HG03457 (cell line): Measurements from ENCODE around the gene ZSCAN31.
A peak's percentile ranks its signal among the peaks of the same experiment; 100 is the strongest.

Experiments
- ATAC-seq: cut with Tn5 transposase; IDR thresholded peaks from one replicate; pipeline ENCODE4 v1.9.1; 2021; ENCODE audit warnings: moderate number of reproducible peaks; ENCODE audit not compliant: unreplicated experiment

The ZSCAN31 gene

DNA sequence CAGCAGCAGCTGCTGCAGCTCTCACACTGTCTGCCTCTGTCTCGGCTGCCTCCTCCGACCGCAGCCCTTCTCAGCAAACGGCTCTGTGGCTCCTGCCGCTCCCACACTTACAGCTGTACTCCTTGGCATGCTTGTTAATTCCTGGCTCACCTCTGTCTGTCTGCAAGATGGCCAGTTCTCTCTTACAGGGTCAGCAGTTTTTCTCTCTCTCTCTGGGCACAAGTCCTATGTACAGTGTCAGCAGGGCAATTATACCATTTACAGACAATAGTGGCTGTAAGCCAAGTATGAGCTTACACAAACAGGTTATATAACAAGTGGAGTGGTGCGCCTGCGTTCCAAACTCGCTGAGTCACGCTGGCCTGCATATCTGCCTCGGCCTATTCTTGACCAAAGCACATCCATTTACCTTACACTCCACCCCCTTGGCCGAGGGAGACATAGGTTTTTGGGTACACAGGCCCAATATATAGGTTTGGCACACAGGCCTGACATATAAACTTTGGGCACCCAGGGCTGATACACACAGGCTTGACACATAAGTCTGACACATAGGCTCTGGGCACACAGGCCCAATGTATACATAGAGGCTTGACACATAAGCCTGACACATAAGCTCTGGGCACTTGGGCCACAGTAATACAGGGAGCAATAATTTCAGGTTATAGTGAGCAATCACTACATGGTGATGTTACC lies 18.2 kb upstream of the ZSCAN31 start:
- no peak for ATAC-seq

DNA sequence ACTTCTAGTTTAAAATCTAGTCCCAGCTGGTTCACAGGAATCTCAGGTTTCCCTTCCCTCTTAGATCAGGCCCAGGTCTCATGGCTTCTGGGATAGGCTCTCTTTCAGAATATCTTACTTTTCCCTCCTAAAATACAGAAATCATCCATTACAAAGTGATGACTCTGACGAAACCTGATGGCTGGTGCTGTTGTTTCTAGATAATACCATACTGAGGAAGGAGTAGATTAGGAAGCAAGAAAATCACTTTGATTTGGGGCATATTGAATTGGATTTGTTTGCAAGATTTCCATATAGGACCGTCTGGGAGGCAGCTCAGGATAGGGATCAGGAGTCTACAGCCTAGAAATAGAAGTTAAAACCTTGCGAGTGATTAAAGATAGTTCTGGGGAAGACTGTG lies 17.4 kb upstream of the ZSCAN31 start:
- ATAC-seq, result no peak

- ATAC-seq, result no peak
These were observed 15.6 kb upstream of the ZSCAN31 start for GRCh38 chr6:28351493-28351925.

GRCh38 chr6:28351087-28351486 lies 15.1 kb upstream of the ZSCAN31 start:
- ATAC-seq, result no peak

- peak; percentile 79 for ATAC-seq
These were observed 14.2 kb upstream of the ZSCAN31 start, which contains the start of gene ZKSCAN3 for GRCh38 chr6:28349892-28350737. Gene ZKSCAN3 (plus strand): TSS chr6:28349947. CDS start chr6:28359587, 9,640 bp downstream.

- ATAC-seq, result no peak
These were observed 13.5 kb upstream of the ZSCAN31 start for GRCh38 chr6:28349344-28349891.

DNA sequence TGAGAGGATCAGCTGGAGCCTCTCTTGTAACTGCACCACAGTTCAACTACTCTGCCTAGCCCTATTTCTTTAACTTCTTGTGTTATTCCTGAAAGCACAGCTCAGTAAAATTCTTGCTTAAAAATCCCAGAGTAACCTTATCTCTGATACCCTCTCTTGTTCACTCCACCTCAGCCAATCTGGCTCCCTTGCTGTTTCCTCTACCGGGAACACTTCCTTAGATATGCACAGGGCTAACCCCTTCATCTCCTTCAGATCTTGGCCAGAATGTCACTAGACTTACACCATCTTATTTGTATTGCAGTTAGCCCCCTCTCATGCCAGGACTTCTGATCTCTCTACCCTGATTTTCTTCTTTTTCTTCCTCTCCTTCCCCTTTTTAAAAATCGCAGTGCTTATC lies 11.2 kb upstream of the ZSCAN31 start:
- ATAC-seq, result no peak

- ATAC-seq, result no peak
These were observed 9.3 kb upstream of the ZSCAN31 start for GRCh38 chr6:28345201-28345600.

- no peak for ATAC-seq
These were observed 8.1 kb upstream of the ZSCAN31 start for GRCh38 chr6:28343898-28344677.

- no peak for ATAC-seq
These were observed 4.6 kb upstream of the ZSCAN31 start for GRCh38 chr6:28340310-28341095.

DNA sequence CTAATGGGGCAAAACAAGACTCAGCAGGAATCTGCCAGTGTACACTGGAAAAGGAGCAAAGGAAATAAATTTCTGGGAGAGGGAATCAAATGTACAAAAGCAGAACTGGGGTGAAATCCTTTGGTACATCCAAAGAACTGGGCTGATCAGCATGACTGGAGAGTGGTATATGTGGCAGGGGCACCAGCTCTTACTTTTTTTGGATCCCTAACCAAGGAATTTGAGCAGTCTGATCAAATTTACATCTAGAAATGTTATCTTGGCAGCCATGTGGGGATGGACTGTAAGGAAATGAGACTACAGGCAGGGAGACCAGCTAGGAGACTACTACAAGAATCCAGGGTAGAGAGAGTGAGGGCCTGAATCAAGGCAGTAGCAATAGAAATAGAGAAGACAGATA lies 1.2 kb upstream of the ZSCAN31 start:
- ATAC-seq, result no peak

GRCh38 chr6:28336284-28337120 lies 554 bp upstream of the ZSCAN31 start:
- ATAC-seq, result peak; percentile 28

DNA sequence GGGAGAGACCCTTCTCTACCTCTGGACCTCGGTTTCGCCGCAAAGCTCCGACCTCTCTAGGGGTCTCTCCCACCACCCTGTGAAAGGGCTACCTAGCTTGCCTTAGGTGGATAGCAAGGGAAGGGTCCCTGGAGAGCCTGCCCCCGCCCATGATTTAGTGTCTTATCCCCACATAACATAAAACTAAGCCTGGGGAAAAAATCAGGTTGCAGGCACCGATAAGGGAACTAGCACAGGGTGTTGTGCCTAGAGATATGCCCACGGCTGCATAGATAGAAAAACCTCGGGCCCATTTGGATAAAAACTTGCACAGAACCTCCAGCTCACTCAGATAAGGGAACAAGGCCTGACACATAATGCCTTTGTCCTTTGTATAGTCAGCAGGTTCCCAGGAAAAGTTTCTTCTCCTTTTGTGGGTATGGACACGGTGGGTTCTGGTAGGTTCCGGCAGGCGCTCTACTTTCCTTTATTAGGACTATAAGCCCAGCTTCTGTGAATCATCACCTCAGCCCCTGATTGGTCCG lies 846 bp downstream of the ZSCAN31 start:
- no peak for ATAC-seq

- no peak for ATAC-seq
These were observed 1.5 kb downstream of the ZSCAN31 start for GRCh38 chr6:28334286-28335039.

- ATAC-seq, result no peak
These were observed 2.3 kb downstream of the ZSCAN31 start for GRCh38 chr6:28333599-28334018.

DNA sequence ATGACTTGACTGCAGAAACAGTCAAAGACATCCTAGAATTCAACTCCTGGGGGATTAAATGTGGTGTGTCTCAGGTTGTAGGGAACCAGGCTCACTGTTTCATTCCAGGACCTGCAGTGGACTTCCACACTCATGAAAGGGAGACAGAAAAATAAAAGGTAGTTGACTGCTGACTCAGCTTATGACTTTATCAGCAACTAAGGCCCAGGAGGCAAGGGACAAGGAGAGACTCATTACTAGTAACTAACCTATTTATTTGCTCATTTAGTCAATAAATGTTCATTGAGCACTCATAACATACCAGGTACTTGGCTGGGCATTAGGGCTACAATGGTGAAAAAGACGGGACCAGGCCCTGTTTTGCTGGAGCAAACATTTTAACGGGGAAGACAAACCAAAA lies 2.9 kb downstream of the ZSCAN31 start:
- ATAC-seq, result no peak

DNA sequence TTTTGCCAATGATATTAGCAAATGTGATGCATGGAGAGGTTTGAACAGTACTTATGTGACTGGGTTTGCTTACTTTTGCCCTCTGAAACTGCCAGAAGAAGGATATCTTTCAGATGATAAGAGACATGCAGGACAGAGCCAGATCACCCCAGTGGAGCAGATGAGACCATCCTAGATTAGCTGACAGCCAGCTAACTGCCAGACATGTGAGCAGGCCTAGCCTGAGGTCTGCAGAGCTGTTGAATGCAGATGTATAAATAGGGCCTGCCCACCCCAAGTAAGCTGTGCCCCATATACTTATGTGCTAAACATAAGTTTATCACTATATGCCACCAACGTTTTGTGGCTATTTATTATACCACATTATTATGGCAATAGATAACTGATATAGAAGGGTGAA lies 5.9 kb downstream of the ZSCAN31 start:
- no peak for ATAC-seq

- ATAC-seq, result no peak
These were observed 9.5 kb downstream of the ZSCAN31 start for GRCh38 chr6:28326371-28326948.
